ENCODE results near the gene SLC1A4.

SLC1A4 gene

GRCh38 chr2:64988420-64989125 is 626 bp upstream of the SLC1A4 start (continued):
- no peak for TF ChIP-seq ZNF626 (tag by site-specific recombination; IDR thresholded peaks at IDR 0.05)
- peak; percentile 29; the same call in 1 of the 2 replicates for TF ChIP-seq SP7 (tag by site-specific recombination; IDR thresholded peaks at IDR 0.05)
- TF ChIP-seq ZNF2 (tag by site-specific recombination; IDR thresholded peaks at IDR 0.05) = peak; percentile 60; the same call in 1 of the 2 replicates
- no peak for TF ChIP-seq OSR2 (tag by site-specific recombination; IDR thresholded peaks at IDR 0.05)
- TF ChIP-seq ZNF670 (tag by site-specific recombination; IDR thresholded peaks at IDR 0.05; ENCODE audit: low read depth) = no peak
- TF ChIP-seq ZNF280C (tag by site-specific recombination; IDR thresholded peaks at IDR 0.05) = no peak
- TF ChIP-seq ZNF292 (tag by site-specific recombination; IDR thresholded peaks at IDR 0.05; ENCODE audit: borderline replicate concordance, low read depth) = no peak
- TF ChIP-seq ZNF114 (tag by site-specific recombination; IDR thresholded peaks at IDR 0.05) = no peak
- no peak for TF ChIP-seq PRDM6 (tag by site-specific recombination; IDR thresholded peaks at IDR 0.05)
- TF ChIP-seq KLF16 (tag by site-specific recombination; IDR thresholded peaks at IDR 0.05) = no peak; the same call in 1 of the 2 replicates
- no peak for TF ChIP-seq ZNF768 (tag by site-specific recombination; IDR thresholded peaks at IDR 0.05)
- TF ChIP-seq ZNF837 (tag by site-specific recombination; IDR thresholded peaks at IDR 0.05) = no peak
- TF ChIP-seq ZNF510 (tag by site-specific recombination; IDR thresholded peaks at IDR 0.05; ENCODE audit: insufficient replicate concordance) = no peak
- TF ChIP-seq ZNF133 (tag by site-specific recombination; IDR thresholded peaks at IDR 0.05) = no peak
- TF ChIP-seq ZNF280D (tag by site-specific recombination; IDR thresholded peaks at IDR 0.05) = no peak
- TF ChIP-seq ZSCAN4 (tag by site-specific recombination; IDR thresholded peaks at IDR 0.05) = no peak
- peak; percentile 35 for TF ChIP-seq KLF8 (tag by site-specific recombination; IDR thresholded peaks at IDR 0.05)
- no peak for TF ChIP-seq ZNF707 (tag by site-specific recombination; IDR thresholded peaks at IDR 0.05)
- no peak for TF ChIP-seq ZNF155 (tag by site-specific recombination; IDR thresholded peaks at IDR 0.05)
- TF ChIP-seq ZNF776 (tag by site-specific recombination; IDR thresholded peaks at IDR 0.05; ENCODE audit: borderline replicate concordance) = no peak
- no peak for TF ChIP-seq BCL11B (tag by site-specific recombination; IDR thresholded peaks at IDR 0.05; ENCODE audit: low read depth)
- no peak for TF ChIP-seq ZNF558 (tag by site-specific recombination; IDR thresholded peaks at IDR 0.05)
- peak; percentile 95; the same call in 1 of the 2 replicates for TF ChIP-seq ZSCAN30 (tag by site-specific recombination; IDR thresholded peaks at IDR 0.05)
- no peak for TF ChIP-seq ZNF548 (tag by site-specific recombination; IDR thresholded peaks at IDR 0.05)
- no peak for TF ChIP-seq ZNF311 (tag by site-specific recombination; IDR thresholded peaks at IDR 0.05; ENCODE audit: borderline replicate concordance)
- no peak for TF ChIP-seq BCL6B (tag by site-specific recombination; IDR thresholded peaks at IDR 0.05)
- TF ChIP-seq ZNF473 (tag by site-specific recombination; IDR thresholded peaks at IDR 0.05) = no peak
- no peak for TF ChIP-seq AEBP2 (tag by site-specific recombination; IDR thresholded peaks at IDR 0.05; ENCODE audit: borderline replicate concordance)
- no peak for TF ChIP-seq ZNF664 (tag by site-specific recombination; IDR thresholded peaks at IDR 0.05)
- no peak for TF ChIP-seq ZNF112 (tag by site-specific recombination; IDR thresholded peaks at IDR 0.05)

All from HEK293 (cell line).